PC-9 (cell line): ENCODE measurements around the gene PPP1R13L. TPM values are rescaled to one million over a fixed set of nuclear protein-coding genes. Genes with fewer than 3 reads are reported as not detected.

ENCODE experiments used
- BruUV-seq: library from RNA; stranded (reverse); fragments of 400-500 nt; replicated peaks from 2 replicates; lab custom pipeline; 2021; lab: Mats Ljungman, UMichigan
- CTCF ChIA-PET: fragments of 300-600 bp; sonication (Branson Sonifier 250); formaldehyde crosslinking; loops from one replicate; lab custom pipeline; 2022; ENCODE audit warnings: antibody characterized with exemption; lab: Charles Lee
- POLR2A ChIA-PET: fragments of 300-600 bp; sonication (Branson Sonifier 250); formaldehyde crosslinking; loops from one replicate; lab custom pipeline; 2022; ENCODE audit warnings: antibody characterized with exemption; ENCODE audit not compliant: unreplicated experiment; lab: Charles Lee
- DNase-seq, 2 experiments: peaks; one replicate each; pipeline versions ENCODE4 v3.0.0 to v3.0.0-alpha.2; 2015 to 2022; ENCODE audit warnings: mixed read lengths in 1 of 2
- H2AFZ ChIP-seq: fragments of 200-600 bp; sonication (generic); 2 replicates; pipeline ENCODE4 v1.8.1; 2017; ENCODE audit warnings: antibody characterized with exemption
- H3F3A ChIP-seq: fragments of 200-600 bp; sonication (generic); 2 replicates; pipeline ENCODE4 v1.8.1; 2017; ENCODE audit warnings: antibody characterized with exemption, mild to moderate bottlenecking, low read depth; ENCODE audit not compliant: insufficient read depth
- H3K27ac ChIP-seq: fragments of 200-600 bp; sonication (generic); 2 replicates; pipeline ENCODE4 v1.6.1; 2016; ENCODE audit warnings: mixed run types
- H3K27me3 ChIP-seq: fragments of 200-600 bp; sonication (generic); 2 replicates; pipeline ENCODE4 v1.6.1; 2016; ENCODE audit warnings: low read depth, mixed run types; ENCODE audit not compliant: insufficient read depth
- H3K36me3 ChIP-seq: fragments of 200-600 bp; sonication (generic); 2 replicates; pipeline ENCODE4 v1.6.1; 2016; ENCODE audit warnings: low read depth, mixed run types
- H3K4me1 ChIP-seq: fragments of 200-600 bp; sonication (generic); replicated peaks from 2 replicates; pipeline ENCODE4 v1.6.1; 2016; ENCODE audit warnings: mixed run types; ENCODE audit not compliant: insufficient read depth
- H3K4me2 ChIP-seq: fragments of 200-600 bp; sonication (generic); 2 replicates; pipeline ENCODE4 v1.6.1; 2017; ENCODE audit warnings: mixed run types
- H3K4me3 ChIP-seq: fragments of 200-600 bp; sonication (generic); 2 replicates; pipeline ENCODE4 v1.6.1; 2016; ENCODE audit warnings: mixed run types
- H3K79me2 ChIP-seq: fragments of 200-600 bp; sonication (generic); 2 replicates; pipeline ENCODE4 v1.6.1; 2017; ENCODE audit warnings: low read depth, mixed run types
- H3K9me2 ChIP-seq: fragments of 200-600 bp; sonication (generic); 2 replicates; pipeline ENCODE4 v1.8.1; 2017; ENCODE audit warnings: mild to moderate bottlenecking; ENCODE audit not compliant: insufficient read depth
- H3K9me3 ChIP-seq: fragments of 200-600 bp; sonication (generic); 2 replicates; pipeline ENCODE4 v1.8.1; 2016; ENCODE audit warnings: low read depth; ENCODE audit not compliant: insufficient read depth
- H4K20me1 ChIP-seq: fragments of 200-600 bp; sonication (generic); 2 replicates; pipeline ENCODE4 v1.8.1; 2017; ENCODE audit not compliant: insufficient read depth
- CTCF ChIP-seq: fragments of 200-600 bp; sonication (generic); conservative IDR thresholded peaks from 2 replicates; pipeline ENCODE4 v1.6.1; 2017; ENCODE audit warnings: mixed run types, antibody characterized with exemption, mild to moderate bottlenecking, moderate library complexity
- EZH2 ChIP-seq: fragments of 200-600 bp; sonication (generic); IDR thresholded peaks from 2 replicates; pipeline ENCODE4 v1.8.0; 2017; ENCODE audit warnings: antibody characterized with exemption, low read depth
- intact Hi-C: fragments of 100-400 bp; cut with micrococcal nuclease; formaldehyde crosslinking; loops from one replicate; pipeline ENCODE4 v1.10.0; 2022; ENCODE audit not compliant: unreplicated experiment
- total RNA-seq: library from RNA; stranded (reverse); gene quantifications from 2 replicates; pipeline ENCODE4 v1.2.3, GENCODE V29; 2021

Gene PPP1R13L
- total RNA-seq, 1 experiment from 2014 or later = 121 TPM

GRCh38 chr19:45442778-45443461, 38.1 kb upstream of the PPP1R13L start:
- no peaks in the 10 kb centered on the region for H3K9me3 ChIP-seq
- CTCF ChIA-PET = interaction anchor here (0.7 kb wide), 1 partner anchor 36 kb away, joined by 4 read pairs; no protein-coding TSS in a partner anchor
- no peaks in the 10 kb centered on the region for H3K79me2 ChIP-seq
- peak overlapping the region; percentile 60; the same call in 1 of the 2 replicates for H3K4me3 ChIP-seq
- no peak for TF ChIP-seq EZH2
- no peak for TF ChIP-seq CTCF
- H2AFZ ChIP-seq = no peak overlapping the region
- H3F3A ChIP-seq = peaks cover 54% of the 10 kb centered on the region
- TSS peak; percentile 14 for BruUV-seq
- intact Hi-C loops = loop anchor here (1.0 to 2.0 kb wide), 2 partner anchors 26 to 35 kb away; no protein-coding TSS in a partner anchor
- peak overlapping the region; percentile 89 for H3K4me2 ChIP-seq
- DNase-seq = peak in 1 of 2 experiments; percentile 20
- POLR2A ChIA-PET = no interaction called here
- H3K27me3 ChIP-seq = no peaks in the 10 kb centered on the region
- H4K20me1 ChIP-seq = no peaks in the 10 kb centered on the region
- H3K9me2 ChIP-seq = no peaks in the 10 kb centered on the region
- H3K36me3 ChIP-seq = no peaks in the 10 kb centered on the region
- peaks cover 26% of the 10 kb centered on the region for H3K4me1 ChIP-seq
- peak overlapping the region; percentile 6; the same call in 1 of the 2 replicates for H3K27ac ChIP-seq

GRCh38 chr19:45442408-45442777, 37.5 kb upstream of the PPP1R13L start:
- no peaks in the 10 kb centered on the region for H4K20me1 ChIP-seq
- H3K79me2 ChIP-seq = no peaks in the 10 kb centered on the region
- no peaks in the 10 kb centered on the region for H3K9me3 ChIP-seq
- H2AFZ ChIP-seq = no peak overlapping the region
- intact Hi-C loops = loop anchor here (2.0 kb wide), 1 partner anchor 26 kb away; no protein-coding TSS in a partner anchor
- POLR2A ChIA-PET = no interaction called here
- no peak overlapping the region for H3K27ac ChIP-seq
- no peak for DNase-seq
- H3K4me1 ChIP-seq = peaks cover 22% of the 10 kb centered on the region
- no peaks in the 10 kb centered on the region for H3K36me3 ChIP-seq
- H3K9me2 ChIP-seq = no peaks in the 10 kb centered on the region
- no peak overlapping the region for H3K4me3 ChIP-seq
- no TSS peak for BruUV-seq
- TF ChIP-seq CTCF (no peak), EZH2 (no peak)
- H3K27me3 ChIP-seq = no peaks in the 10 kb centered on the region
- H3F3A ChIP-seq = peaks cover 48% of the 10 kb centered on the region
- CTCF ChIA-PET = interaction anchor here (0.7 kb wide), 1 partner anchor 37 kb away, joined by 4 read pairs; no protein-coding TSS in a partner anchor
- peak overlapping the region; percentile 89; the same call in 1 of the 2 replicates for H3K4me2 ChIP-seq

DNA sequence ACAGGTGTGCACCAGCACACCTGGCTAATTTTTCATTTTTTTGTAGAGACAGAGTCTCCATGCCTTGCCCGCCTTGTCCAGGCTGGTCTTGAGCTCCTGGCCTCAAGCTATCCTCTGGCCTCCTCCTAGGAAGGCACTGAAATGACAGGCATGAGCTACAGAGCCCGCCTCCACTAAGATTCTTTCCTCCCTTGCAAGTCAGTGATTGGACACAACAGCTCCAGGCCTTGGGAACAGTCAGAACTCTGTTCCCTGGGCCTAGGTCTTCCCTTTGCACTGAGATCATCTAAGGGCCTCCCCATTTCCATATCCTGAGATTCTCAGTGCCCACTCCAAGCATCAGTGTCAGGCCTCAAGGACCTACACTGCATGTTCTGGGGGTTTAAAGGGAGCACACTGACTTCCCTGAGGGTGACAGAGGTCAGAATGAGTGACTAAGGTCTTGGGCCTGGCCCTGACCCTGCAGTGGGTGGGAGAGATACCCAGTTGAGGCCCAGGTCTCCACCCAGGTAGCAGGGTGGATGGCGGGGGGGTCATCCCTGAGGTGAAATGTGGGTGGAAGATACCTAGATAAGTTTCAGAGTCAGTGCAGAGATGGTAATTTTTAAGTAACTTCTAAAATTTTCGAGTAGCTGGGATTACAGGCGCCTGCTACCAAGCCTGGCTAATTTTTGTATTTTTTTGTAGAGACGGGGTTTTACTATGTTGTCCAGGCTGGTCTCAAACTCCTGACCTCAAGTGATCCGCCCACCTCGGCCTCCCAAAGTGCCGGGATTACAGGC, 36.2 kb upstream of the PPP1R13L start:
- ChIA-PET POLR2A (interaction anchor here (0.6 to 2.4 kb wide), 3 partner anchors 8 to 28 kb away, joined by 3 to 13 read pairs (median 6); partner anchors contain the start of gene FOSB), CTCF (interaction anchor here (0.6 to 1.2 kb wide), 3 partner anchors 21 to 47 kb away, joined by 3 to 4 read pairs (median 3); no protein-coding TSS in a partner anchor)
- H3K27ac ChIP-seq = no peak overlapping the region

More for the DNA sequence above, 36.2 kb upstream of the PPP1R13L start:
- no TSS peak for BruUV-seq
- Histone ChIP-seq H4K20me1 (no peaks in the 10 kb centered on the region), H3F3A (peaks cover 39% of the 10 kb centered on the region), H3K9me2 (no peaks in the 10 kb centered on the region), H3K79me2 (no peaks in the 10 kb centered on the region), H3K4me2 (no peak overlapping the region), H3K9me3 (no peaks in the 10 kb centered on the region), H3K4me3 (no peak overlapping the region), H3K27me3 (no peaks in the 10 kb centered on the region), H3K36me3 (no peaks in the 10 kb centered on the region), H3K4me1 (peaks cover 22% of the 10 kb centered on the region), H2AFZ (no peak overlapping the region)
- TF ChIP-seq CTCF = no peak
- TF ChIP-seq EZH2 = no peak
- intact Hi-C loops = no loop called here
- DNase-seq = no peak
